GM12891 (cell line): Measurements from ENCODE around the gene SAT1.

Source experiments
- POLR2A ChIP-seq: IDR thresholded peaks from 2 replicates; pipeline ENCODE4 v1.6.1; 2011; ENCODE audit warnings: low read depth, low read length, control low read depth
- POLR2AphosphoS5 ChIP-seq: IDR thresholded peaks from 2 replicates; pipeline ENCODE4 v1.6.1; 2011; ENCODE audit warnings: low read depth, low read length, control low read depth
- POU2F2 ChIP-seq: IDR thresholded peaks from 2 replicates; pipeline ENCODE4 v1.6.1; 2011; ENCODE audit warnings: low read depth, mild to moderate bottlenecking, control low read depth, low read length, moderate library complexity
- TAF1 ChIP-seq: IDR thresholded peaks from 2 replicates; pipeline ENCODE4 v1.6.1; 2011; ENCODE audit warnings: low read depth, low read length, control low read depth

DNA sequence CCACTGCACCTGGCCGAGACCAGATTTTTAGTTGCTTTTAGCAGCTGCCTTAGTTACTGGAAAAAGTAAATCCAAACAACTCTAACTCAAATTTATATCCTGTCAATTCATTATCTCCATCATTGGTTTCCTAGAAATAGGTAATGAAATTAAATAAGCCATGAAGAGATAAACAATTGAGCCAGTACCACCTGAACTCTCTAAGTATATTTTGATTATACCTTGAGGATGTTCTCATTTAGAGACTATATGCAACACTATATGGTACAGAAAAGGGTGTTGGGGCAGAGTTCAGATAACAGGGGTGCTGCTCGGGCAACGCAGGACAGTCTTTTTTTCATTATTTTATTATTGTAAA, 35.0 kb downstream of the SAT1 start:
- TF ChIP-seq POLR2A (no peak), POLR2AphosphoS5 (no peak), TAF1 (no peak), POU2F2 (no peak)
